Nephron progenitor cell (in vitro differentiated cells): ENCODE data around the gene COL20A1.
"Not testable (repeated sequence)": the region's sequence is repeated elsewhere in the genome, so short reads cannot be mapped to it uniquely, and the experiment has no call there.

Experiments
- DNase-seq: peaks from one replicate; pipeline ENCODE4 v3.0.0; 2021
- H3K27ac Mint-ChIP-seq: 2 replicates; pipeline ENCODE4 v1.8.0; 2021; ENCODE audit warnings: mild to moderate bottlenecking, moderate library complexity, mixed read lengths
- H3K27me3 Mint-ChIP-seq: 2 replicates; pipeline ENCODE4 v1.8.0; 2021; ENCODE audit warnings: mild to moderate bottlenecking, low read depth, mixed read lengths; ENCODE audit not compliant: poor library complexity
- H3K36me3 Mint-ChIP-seq: 2 replicates; pipeline ENCODE4 v1.8.0; 2021; ENCODE audit warnings: low read depth, mixed read lengths
- H3K4me1 Mint-ChIP-seq: 2 replicates; pipeline ENCODE4 v1.8.0; 2021; ENCODE audit warnings: mixed read lengths
- H3K4me3 Mint-ChIP-seq: 2 replicates; pipeline ENCODE4 v1.8.0; 2021; ENCODE audit warnings: mild to moderate bottlenecking, moderate library complexity, mixed read lengths
- H3K9me3 Mint-ChIP-seq: 2 replicates; pipeline ENCODE4 v1.8.0; 2021; ENCODE audit warnings: mild to moderate bottlenecking, moderate library complexity, mixed read lengths
- TF ChIP-seq, protein P1 (sequence below): fragments of 200-600 bp; sonication (generic); IDR thresholded peaks from 2 replicates; pipeline ENCODE4 v1.5.0; 2021; ENCODE audit warnings: antibody characterized with exemption

The COL20A1 gene

DNA sequence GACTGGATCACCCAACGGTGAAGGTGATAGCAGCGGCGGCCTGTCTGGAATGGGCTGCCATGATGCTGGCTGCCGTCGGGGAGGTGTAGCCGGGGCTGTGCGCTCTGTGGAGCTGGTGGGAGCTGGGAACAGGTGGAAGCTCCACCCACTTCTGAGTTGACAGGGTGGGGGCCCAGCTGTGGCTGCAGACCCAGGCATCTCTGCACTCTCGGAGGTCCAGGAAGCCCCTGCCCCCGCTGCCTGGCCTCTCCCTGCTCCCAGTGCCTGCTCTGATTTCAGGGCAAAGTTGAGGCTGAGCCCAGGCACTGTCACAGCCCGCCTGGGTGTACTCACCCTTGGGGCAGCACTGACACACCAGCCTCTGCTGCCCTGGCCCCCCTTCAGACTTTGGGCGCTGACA lies 86.3 kb downstream of the COL20A1 start:
- TF ChIP-seq, protein P1, sequence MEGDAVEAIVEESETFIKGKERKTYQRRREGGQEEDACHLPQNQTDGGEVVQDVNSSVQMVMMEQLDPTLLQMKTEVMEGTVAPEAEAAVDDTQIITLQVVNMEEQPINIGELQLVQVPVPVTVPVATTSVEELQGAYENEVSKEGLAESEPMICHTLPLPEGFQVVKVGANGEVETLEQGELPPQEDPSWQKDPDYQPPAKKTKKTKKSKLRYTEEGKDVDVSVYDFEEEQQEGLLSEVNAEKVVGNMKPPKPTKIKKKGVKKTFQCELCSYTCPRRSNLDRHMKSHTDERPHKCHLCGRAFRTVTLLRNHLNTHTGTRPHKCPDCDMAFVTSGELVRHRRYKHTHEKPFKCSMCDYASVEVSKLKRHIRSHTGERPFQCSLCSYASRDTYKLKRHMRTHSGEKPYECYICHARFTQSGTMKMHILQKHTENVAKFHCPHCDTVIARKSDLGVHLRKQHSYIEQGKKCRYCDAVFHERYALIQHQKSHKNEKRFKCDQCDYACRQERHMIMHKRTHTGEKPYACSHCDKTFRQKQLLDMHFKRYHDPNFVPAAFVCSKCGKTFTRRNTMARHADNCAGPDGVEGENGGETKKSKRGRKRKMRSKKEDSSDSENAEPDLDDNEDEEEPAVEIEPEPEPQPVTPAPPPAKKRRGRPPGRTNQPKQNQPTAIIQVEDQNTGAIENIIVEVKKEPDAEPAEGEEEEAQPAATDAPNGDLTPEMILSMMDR = no peak
- Mint-ChIP-seq H3K27ac (no peak overlapping the region), H3K4me3 (no peak overlapping the region), H3K9me3 (no peaks in the 10 kb centered on the region), H3K4me1 (peaks cover 42% of the 10 kb centered on the region), H3K36me3 (no peaks in the 10 kb centered on the region), H3K27me3 (peaks cover 13% of the 10 kb centered on the region)
- DNase-seq = no peak

DNA sequence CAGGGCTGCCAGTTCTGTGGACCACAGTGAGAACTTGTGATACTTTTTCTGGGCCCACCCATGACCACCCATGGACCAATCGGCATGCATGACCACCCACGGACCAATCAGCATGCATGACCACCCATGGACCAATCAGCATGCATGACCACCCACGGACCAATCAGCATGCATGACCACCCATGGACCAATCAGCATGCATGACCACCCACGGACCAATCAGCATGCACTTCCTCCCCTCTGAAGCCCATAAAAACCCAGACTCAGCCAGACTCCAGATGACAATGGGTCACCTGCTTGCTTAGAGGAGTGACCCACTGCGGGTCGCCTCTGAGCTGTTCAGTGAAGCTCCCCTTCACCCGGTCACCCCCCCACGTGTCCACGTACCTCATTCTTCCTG lies 86.9 kb downstream of the COL20A1 start:
- H3K36me3 Mint-ChIP-seq, H3K9me3 Mint-ChIP-seq, H3K27ac Mint-ChIP-seq, H3K4me3 Mint-ChIP-seq, DNase-seq: not testable (repeated sequence)
- Mint-ChIP-seq H3K27me3 (peaks cover 15% of the 10 kb centered on the region), H3K4me1 (peaks cover 42% of the 10 kb centered on the region)

DNA sequence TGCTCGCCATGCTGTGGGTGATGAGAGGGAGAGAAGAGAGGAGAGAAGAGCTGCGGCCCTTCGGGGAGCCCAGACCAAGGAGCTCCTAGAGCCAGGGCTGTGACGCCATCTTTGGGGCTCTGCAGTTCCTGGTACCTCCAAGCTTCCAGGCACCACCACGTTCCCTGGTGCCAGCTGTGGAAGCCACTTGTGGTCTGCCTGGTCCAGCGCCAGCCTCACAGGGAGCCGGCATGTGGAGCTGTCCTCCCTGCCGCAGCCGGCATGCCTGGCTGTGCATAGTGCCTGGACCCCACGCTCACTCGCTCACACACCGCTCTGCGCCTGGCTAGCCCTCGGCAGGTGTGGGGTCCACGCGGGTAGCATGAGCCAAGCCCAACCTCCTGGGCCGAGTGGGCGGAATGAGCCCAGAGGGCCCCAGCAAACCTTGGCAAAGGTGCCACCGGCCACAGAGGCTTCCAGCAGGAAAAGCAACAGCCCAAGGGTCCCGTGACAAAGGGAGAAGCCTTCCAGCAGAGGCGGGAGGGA lies 87.4 kb downstream of the COL20A1 start:
- peaks cover 10% of the 10 kb centered on the region for H3K9me3 Mint-ChIP-seq
- TF ChIP-seq, protein P1 = no peak
- peaks cover 19% of the 10 kb centered on the region for H3K27me3 Mint-ChIP-seq
- H3K4me1 Mint-ChIP-seq = peaks cover 42% of the 10 kb centered on the region
- no peak overlapping the region for H3K27ac Mint-ChIP-seq
- H3K36me3 Mint-ChIP-seq = no peaks in the 10 kb centered on the region
- DNase-seq = no peak
- no peak overlapping the region for H3K4me3 Mint-ChIP-seq

DNA sequence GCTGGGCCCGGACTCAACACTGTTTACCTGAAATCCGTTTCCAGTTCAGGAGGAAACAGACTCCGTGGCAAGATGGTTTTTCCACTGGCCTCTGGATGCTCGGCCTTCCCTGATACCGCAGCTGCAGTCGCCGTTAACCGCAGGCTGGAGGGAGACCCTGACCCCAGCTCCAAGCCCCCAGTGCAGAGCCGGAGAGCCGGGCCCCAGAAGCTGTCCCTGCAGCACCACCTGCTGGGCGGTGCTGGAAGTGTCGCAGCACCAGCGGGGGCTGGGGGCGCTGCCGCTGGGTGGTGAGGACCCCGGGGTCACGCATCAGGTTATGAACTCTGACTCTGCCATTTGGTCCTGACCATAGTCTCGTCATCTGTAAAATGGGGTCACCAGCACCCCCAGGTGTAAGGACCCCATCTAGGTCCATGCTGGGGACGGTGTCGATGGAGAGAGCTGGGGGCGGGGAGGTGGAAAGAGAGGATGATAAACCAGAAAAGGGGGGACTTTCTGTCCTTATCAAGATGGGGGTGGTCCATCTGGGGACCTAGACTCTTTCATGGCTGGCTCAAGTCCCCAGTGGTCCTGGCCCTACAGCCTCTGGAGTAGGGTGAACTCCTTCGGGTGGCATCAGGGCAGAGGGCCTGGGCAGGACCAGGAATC lies 88.9 kb downstream of the COL20A1 start:
- no peak overlapping the region for H3K4me3 Mint-ChIP-seq
- H3K4me1 Mint-ChIP-seq = peaks cover 31% of the 10 kb centered on the region
- no peak overlapping the region for H3K27ac Mint-ChIP-seq
- TF ChIP-seq, protein P1 = peak; percentile 99
- peaks cover 25% of the 10 kb centered on the region for H3K9me3 Mint-ChIP-seq
- H3K27me3 Mint-ChIP-seq = peaks cover 32% of the 10 kb centered on the region
- peak; percentile 85 for DNase-seq
- no peaks in the 10 kb centered on the region for H3K36me3 Mint-ChIP-seq

DNA sequence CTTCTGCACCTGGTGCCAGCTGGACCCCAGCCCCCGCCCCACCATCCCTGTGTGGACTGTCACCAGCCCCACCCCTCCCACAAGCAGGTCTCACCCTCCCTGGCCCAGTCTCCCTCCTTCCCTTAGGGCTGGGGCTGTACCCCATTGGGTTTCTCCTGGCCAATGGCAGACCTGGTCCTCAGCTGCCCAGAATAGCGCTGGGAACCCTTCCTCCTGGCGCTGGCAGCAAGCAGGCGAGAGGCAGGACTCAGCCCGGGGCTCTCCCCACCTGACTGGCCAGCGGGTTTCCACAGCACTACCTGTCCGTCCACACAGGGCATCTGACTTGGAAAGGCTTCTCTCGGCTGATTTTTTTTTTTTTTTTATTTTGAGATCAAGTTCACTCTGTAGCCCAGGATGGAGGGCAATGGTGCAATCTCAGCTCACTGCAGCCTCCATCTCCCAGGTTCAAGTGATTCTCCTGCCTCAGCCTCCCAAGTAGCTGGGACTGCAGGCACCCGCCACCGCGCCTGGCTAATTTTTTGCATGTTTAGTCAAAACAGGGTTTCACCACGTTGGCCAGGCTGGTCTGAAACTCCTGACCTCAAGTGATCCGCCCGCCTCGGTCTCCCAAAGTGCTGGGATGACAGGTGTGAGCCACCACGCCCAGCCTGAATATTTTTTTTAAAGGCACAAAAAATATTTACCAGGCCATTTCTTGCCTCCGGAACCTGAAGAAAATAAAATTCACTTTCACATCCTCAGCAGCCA lies 89.7 kb downstream of the COL20A1 start:
- H3K36me3 Mint-ChIP-seq = no peaks in the 10 kb centered on the region
- H3K27ac Mint-ChIP-seq = no peak overlapping the region
- peaks cover 23% of the 10 kb centered on the region for H3K4me1 Mint-ChIP-seq
- peaks cover 38% of the 10 kb centered on the region for H3K27me3 Mint-ChIP-seq
- no peak overlapping the region for H3K4me3 Mint-ChIP-seq
- TF ChIP-seq, protein P1 = no peak
- DNase-seq = no peak
- peaks cover 34% of the 10 kb centered on the region for H3K9me3 Mint-ChIP-seq

DNA sequence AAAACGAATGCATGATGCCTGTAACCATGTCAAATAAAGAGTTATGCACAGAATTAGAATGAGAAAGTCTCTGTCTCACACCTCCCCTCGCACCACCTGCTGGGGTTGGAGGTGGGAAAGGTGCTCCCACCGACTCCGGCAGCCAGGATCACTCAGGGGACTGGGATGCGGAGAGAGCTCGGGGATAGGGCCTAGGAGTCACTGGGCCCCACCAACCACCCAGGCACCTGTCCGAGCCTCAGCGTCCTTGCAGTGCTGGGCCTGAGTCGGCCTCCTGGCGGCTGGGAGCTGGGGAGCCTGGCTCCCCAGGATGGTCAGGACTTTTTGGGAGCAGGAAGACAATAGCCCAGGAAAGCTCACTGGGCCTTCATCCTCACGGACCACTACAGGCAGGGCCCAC lies 90.6 kb downstream of the COL20A1 start:
- peaks cover 17% of the 10 kb centered on the region for H3K4me1 Mint-ChIP-seq
- H3K27ac Mint-ChIP-seq = no peak overlapping the region
- peaks cover 43% of the 10 kb centered on the region for H3K27me3 Mint-ChIP-seq
- H3K36me3 Mint-ChIP-seq = no peaks in the 10 kb centered on the region
- no peak for DNase-seq
- H3K4me3 Mint-ChIP-seq = no peak overlapping the region
- TF ChIP-seq, protein P1 = no peak
- peaks cover 40% of the 10 kb centered on the region for H3K9me3 Mint-ChIP-seq
